ENCODE data around the gene PPM1F.
A peak's percentile ranks its signal among the peaks of the same experiment; 100 is the strongest.

The PPM1F gene

DNA sequence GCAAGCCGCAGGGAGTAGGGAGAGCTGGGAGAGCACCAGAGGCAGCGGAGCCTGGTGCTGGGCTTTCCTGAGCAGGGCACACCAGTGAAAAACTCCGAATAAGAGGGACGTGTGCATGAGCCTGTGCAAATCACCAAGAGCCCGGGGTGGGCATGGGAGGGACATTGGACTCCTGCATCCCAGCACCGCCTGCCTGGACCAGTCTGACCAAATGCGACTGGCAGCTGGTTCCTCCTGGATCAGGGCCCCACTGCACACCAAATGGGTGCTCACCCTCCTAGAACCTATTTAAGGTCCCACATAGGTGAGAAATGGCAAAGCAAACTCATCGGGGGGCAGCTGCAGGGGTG lies 3.1 kb downstream of the PPM1F start:
- H3K27ac ChIP-seq = peak overlapping the region; percentile 74

GRCh38 chr22:21948824-21949568 lies 3.7 kb downstream of the PPM1F start:
- Histone ChIP-seq H3K4me3 (no peak overlapping the region), H3K36me3 (peaks cover 27% of the 10 kb centered on the region), H3K27me3 (no peaks in the 10 kb centered on the region), H3K4me1 (peaks cover 86% of the 10 kb centered on the region), H3K27ac (peak overlapping the region; percentile 74), H3K9ac (peak overlapping the region; percentile 67), H3K9me3 (no peaks in the 10 kb centered on the region), H3K4me2 (peak overlapping the region; percentile 97), H4K20me1 (no peaks in the 10 kb centered on the region; the same call in 1 of the 2 replicates)
- no peak for TF ChIP-seq Cebpa-rat (IDR thresholded peaks at IDR 0.05)

More for the DNA sequence above, 3.1 kb downstream of the PPM1F start:
- Histone ChIP-seq H4K20me1 (no peaks in the 10 kb centered on the region; the same call in 1 of the 2 replicates), H3K36me3 (peaks cover 22% of the 10 kb centered on the region), H3K4me1 (peaks cover 81% of the 10 kb centered on the region), H3K27me3 (no peaks in the 10 kb centered on the region), H3K4me2 (peak overlapping the region; percentile 97), H3K9ac (peak overlapping the region; percentile 67), H3K4me3 (no peak overlapping the region), H3K9me3 (no peaks in the 10 kb centered on the region)
- no peak for TF ChIP-seq Cebpa-rat (IDR thresholded peaks at IDR 0.05)

- H3K36me3 ChIP-seq = peaks cover 28% of the 10 kb centered on the region
- H3K4me1 ChIP-seq = peaks cover 92% of the 10 kb centered on the region
- H3K9ac ChIP-seq = peak overlapping the region; percentile 67; the same call in 1 of the 2 replicates
- no peak overlapping the region for H3K4me3 ChIP-seq
- no peaks in the 10 kb centered on the region for H3K27me3 ChIP-seq
- no peaks in the 10 kb centered on the region for H3K9me3 ChIP-seq
- H3K4me2 ChIP-seq = peak overlapping the region; percentile 97
- H3K27ac ChIP-seq = peak overlapping the region; percentile 74
- H4K20me1 ChIP-seq = no peaks in the 10 kb centered on the region; the same call in 1 of the 2 replicates
- no peak for TF ChIP-seq Cebpa-rat (IDR thresholded peaks at IDR 0.05)
These were observed 4.3 kb downstream of the PPM1F start for GRCh38 chr22:21948390-21948789.

DNA sequence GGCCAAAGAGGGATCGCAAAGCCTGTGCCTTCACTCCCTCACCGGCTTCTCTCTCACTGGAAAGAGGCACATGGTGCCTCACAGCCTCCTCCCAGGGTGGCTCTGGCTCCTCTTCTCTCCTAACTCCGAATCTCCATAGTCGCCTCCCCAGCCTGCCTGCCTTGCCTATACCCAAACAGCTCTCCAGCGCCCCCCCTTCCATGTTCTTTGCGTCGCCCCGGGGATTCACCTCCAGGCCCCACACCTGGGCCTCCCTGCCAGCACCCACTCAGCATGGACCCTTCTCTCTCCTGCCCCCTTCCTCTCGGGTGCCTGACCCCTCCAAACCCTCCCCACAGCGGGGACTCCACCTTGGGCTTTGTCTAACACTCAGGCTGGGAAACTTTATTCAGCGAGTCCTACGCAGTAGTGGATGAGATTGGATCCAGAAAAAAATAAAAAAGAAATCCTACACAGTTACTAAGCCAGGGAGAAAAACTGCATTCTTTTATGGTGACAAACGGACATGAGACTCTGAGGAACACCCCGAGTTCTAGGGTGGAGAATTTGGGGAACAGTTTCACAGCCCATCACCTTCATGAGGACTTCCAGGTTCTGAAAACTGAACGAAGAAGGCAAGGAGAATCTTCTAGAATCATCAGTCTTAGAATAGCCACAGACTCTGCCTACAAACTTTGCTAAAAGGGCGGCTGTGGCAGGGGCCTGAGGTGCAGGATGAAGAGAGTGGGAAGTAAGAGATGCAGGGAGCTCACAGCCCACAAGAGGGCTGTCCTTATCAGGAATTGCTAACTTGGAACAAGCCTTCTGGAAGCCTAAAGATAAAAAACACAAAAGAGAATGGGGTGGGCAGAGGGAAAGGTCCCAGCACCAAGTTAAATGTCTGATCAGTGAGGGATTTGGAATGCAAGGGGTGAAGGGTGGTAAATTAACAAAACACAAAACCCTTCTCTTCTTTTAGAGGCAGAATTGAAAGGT lies 5.3 kb downstream of the PPM1F start:
- peak overlapping the region; percentile 97 for H3K4me2 ChIP-seq
- H3K27ac ChIP-seq = peak overlapping the region; percentile 74

GRCh38 chr22:21946262-21946925 lies 6.3 kb downstream of the PPM1F start:
- peaks cover 100% of the 10 kb centered on the region for H3K4me1 ChIP-seq
- no peak for TF ChIP-seq Cebpa-rat (IDR thresholded peaks at IDR 0.05)
- H3K4me2 ChIP-seq = peak overlapping the region; percentile 97
- peak overlapping the region; percentile 27 for H3K9ac ChIP-seq
- H3K4me3 ChIP-seq = no peak overlapping the region
- H3K9me3 ChIP-seq = no peaks in the 10 kb centered on the region
- no peaks in the 10 kb centered on the region; the same call in 1 of the 2 replicates for H4K20me1 ChIP-seq
- H3K36me3 ChIP-seq = peaks cover 28% of the 10 kb centered on the region
- no peaks in the 10 kb centered on the region for H3K27me3 ChIP-seq
- H3K27ac ChIP-seq = peak overlapping the region; percentile 74

More for the DNA sequence above, 5.3 kb downstream of the PPM1F start:
- Histone ChIP-seq H3K9me3 (no peaks in the 10 kb centered on the region), H4K20me1 (no peaks in the 10 kb centered on the region; the same call in 1 of the 2 replicates), H3K4me3 (no peak overlapping the region), H3K9ac (peak overlapping the region; percentile 27), H3K27me3 (no peaks in the 10 kb centered on the region), H3K4me1 (peaks cover 98% of the 10 kb centered on the region), H3K36me3 (peaks cover 28% of the 10 kb centered on the region)
- no peak for TF ChIP-seq Cebpa-rat (IDR thresholded peaks at IDR 0.05)

- H3K27ac ChIP-seq = peak overlapping the region; percentile 90; the same call in 1 of the 2 replicates
- H3K4me1 ChIP-seq = peaks cover 100% of the 10 kb centered on the region
- peak overlapping the region; percentile 97 for H3K4me2 ChIP-seq
- H3K36me3 ChIP-seq = peaks cover 28% of the 10 kb centered on the region
- H3K9ac ChIP-seq = no peak overlapping the region
- H3K27me3 ChIP-seq = no peaks in the 10 kb centered on the region
- H3K9me3 ChIP-seq = no peaks in the 10 kb centered on the region
- TF ChIP-seq Cebpa-rat (IDR thresholded peaks at IDR 0.05) = no peak
- H3K4me3 ChIP-seq = no peak overlapping the region
- no peaks in the 10 kb centered on the region; the same call in 1 of the 2 replicates for H4K20me1 ChIP-seq
These were observed 7.0 kb downstream of the PPM1F start for GRCh38 chr22:21945453-21946261.

GRCh38 chr22:21944871-21945270 lies 7.8 kb downstream of the PPM1F start:
- H3K4me3 ChIP-seq = no peak overlapping the region
- H3K27ac ChIP-seq = peak overlapping the region; percentile 90
- peaks cover 100% of the 10 kb centered on the region for H3K4me1 ChIP-seq
- H3K36me3 ChIP-seq = peaks cover 28% of the 10 kb centered on the region
- H4K20me1 ChIP-seq = no peaks in the 10 kb centered on the region; the same call in 1 of the 2 replicates
- no peak for TF ChIP-seq Cebpa-rat (IDR thresholded peaks at IDR 0.05)
- no peak overlapping the region for H3K9ac ChIP-seq
- peak overlapping the region; percentile 91; the same call in 1 of the 2 replicates for H3K4me2 ChIP-seq
- no peaks in the 10 kb centered on the region for H3K9me3 ChIP-seq
- no peaks in the 10 kb centered on the region for H3K27me3 ChIP-seq

GRCh38 chr22:21943571-21944448 lies 8.8 kb downstream of the PPM1F start:
- no peaks in the 10 kb centered on the region for H4K20me1 ChIP-seq
- H3K9ac ChIP-seq = peak overlapping the region; percentile 71
- no peak for TF ChIP-seq Cebpa-rat (IDR thresholded peaks at IDR 0.05)
- peaks cover 28% of the 10 kb centered on the region for H3K36me3 ChIP-seq
- peaks cover 100% of the 10 kb centered on the region for H3K4me1 ChIP-seq
- no peaks in the 10 kb centered on the region for H3K9me3 ChIP-seq
- H3K27ac ChIP-seq = peak overlapping the region; percentile 90
- peak overlapping the region; percentile 91 for H3K4me2 ChIP-seq
- H3K27me3 ChIP-seq = no peaks in the 10 kb centered on the region
- no peak overlapping the region for H3K4me3 ChIP-seq
